Glomerular visceral epithelial cell (primary cell): Measurements from ENCODE around the gene RC3H2.

Experiments
- DNase-seq: peaks from one replicate; pipeline ENCODE4 v3.0.0-alpha.2; 2016; ENCODE audit errors: extremely low spot score

Gene RC3H2, protein sequence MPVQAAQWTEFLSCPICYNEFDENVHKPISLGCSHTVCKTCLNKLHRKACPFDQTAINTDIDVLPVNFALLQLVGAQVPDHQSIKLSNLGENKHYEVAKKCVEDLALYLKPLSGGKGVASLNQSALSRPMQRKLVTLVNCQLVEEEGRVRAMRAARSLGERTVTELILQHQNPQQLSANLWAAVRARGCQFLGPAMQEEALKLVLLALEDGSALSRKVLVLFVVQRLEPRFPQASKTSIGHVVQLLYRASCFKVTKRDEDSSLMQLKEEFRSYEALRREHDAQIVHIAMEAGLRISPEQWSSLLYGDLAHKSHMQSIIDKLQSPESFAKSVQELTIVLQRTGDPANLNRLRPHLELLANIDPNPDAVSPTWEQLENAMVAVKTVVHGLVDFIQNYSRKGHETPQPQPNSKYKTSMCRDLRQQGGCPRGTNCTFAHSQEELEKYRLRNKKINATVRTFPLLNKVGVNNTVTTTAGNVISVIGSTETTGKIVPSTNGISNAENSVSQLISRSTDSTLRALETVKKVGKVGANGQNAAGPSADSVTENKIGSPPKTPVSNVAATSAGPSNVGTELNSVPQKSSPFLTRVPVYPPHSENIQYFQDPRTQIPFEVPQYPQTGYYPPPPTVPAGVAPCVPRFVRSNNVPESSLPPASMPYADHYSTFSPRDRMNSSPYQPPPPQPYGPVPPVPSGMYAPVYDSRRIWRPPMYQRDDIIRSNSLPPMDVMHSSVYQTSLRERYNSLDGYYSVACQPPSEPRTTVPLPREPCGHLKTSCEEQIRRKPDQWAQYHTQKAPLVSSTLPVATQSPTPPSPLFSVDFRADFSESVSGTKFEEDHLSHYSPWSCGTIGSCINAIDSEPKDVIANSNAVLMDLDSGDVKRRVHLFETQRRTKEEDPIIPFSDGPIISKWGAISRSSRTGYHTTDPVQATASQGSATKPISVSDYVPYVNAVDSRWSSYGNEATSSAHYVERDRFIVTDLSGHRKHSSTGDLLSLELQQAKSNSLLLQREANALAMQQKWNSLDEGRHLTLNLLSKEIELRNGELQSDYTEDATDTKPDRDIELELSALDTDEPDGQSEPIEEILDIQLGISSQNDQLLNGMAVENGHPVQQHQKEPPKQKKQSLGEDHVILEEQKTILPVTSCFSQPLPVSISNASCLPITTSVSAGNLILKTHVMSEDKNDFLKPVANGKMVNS

DNA sequence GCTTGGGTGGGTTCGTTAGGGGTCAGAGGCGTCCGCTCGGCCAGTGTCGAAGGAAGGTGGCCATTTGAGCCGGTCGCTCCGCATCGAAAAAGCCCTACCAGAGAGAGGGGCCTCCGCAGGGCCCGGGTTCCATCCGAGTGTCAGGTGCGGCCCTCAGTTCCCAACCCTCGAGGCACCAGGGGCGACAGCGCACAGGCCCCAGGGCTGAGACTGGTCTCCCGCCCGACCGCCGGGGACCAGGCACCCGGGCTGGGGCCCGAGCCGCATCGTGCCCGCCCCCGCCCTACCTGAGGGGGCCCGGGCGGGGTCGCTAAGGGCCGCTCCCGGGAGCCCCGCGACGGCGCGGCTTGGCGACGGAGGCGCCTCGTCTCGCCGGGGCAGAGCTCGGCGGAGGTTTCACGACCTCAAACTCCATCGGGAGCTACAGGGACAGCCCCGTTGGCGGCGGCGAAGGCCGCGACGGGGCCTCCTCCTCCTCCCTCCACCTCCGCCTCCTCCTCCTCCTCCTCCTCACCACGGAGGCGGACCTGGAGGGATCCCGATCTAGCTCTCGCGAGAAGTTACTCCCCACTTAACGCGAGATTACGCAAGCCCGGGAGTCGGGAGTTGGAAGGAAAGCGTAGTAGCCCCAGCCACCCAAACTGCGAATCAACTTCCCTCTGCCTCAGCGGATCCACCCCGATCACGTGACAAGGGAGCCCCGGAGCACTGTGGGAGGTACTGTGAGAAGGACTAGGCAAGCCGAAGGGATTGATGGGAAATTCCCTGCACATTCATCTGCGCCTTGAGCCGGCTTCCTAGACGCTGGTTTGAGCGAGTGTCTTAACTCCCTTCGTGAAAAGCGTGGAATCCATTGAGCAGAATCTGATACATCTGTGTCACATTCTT, at the start of gene RC3H2:
Gene RC3H2, minus strand, starts transcription at position 537 of the 888 bp plus-strand sequence. CDS start 7,850 bp downstream, outside the sequence.
- DNase-seq: peak; percentile 100

DNA sequence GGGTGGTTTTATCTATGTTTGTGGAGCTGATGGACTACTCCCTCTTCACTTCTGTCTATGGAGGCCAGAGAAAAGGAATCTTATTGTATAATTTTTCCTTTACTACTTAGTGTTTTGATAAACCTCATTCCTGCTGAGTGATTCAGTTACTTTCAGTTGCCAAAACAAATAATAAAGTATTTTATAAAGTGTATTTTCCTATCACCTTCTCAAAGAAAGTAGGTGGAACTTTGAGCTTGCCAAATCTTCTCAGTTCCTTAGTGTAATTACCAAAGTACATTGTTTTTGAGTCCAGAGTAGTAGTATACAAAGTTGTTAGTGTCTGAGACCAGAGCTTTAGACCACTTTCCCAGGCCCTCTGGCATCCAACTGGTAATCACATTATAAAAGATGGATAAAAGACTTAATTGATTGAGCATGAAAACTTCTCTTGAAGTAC, 49.1 kb upstream of the RC3H2 start:
- no peak for DNase-seq

DNA sequence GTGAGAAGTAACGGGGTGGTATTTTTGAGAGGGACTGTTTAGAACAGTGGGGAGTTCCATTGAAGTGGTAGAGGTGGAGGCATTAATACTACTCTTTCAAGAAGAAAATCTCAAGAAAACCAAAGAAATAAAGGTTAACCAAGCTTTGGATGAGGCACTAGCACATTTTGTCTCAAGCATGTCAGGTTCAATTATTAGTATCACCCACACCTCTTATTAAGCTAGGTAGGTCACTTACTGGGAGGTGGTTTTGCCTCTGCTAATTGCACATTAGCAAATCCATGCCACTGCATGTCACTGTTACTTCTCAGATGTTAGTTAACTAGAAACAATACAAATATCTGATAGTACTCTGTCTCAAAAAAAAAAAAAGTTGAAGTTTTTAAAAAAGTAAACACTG, 45.9 kb upstream of the RC3H2 start:
- no peak for DNase-seq

DNA sequence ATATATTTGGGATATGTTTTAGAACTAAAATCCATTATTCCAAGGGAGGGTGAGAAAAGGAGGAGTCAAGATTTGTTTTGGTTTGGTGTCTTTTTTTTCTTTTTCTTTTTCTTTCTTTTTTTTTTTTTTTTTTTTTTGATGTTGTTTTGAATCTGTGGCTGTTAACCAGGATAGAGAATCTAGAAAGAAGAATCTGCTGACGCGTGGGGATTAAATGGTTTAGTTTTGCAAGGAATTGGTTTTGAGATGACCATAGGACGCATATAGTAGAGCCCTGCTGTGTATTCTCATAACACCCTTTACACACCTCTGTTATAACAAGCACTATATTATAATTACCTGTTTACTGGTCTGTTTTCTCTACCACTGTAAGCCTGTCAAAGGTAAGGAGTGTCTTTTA, 45.1 kb upstream of the RC3H2 start:
- DNase-seq: no peak

DNA sequence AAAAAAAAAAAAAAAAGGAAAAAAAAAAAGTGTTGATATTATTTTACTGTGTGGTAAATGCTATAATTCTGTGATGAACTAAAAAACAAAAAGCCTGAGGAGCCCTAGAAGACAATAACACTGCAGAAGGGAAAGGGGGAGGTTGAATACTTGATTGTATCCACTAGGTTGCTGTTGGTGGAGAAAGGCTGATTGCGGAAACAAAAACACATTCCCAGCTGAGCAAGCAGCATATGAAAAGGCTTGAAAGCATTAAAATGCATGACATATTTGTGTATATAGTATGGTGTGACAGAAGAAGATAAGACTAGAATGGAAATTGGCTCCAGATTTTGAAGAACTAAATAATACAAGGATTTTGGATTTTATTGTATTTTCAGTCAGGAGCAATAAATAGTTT, 44.5 kb upstream of the RC3H2 start:
- no peak for DNase-seq

DNA sequence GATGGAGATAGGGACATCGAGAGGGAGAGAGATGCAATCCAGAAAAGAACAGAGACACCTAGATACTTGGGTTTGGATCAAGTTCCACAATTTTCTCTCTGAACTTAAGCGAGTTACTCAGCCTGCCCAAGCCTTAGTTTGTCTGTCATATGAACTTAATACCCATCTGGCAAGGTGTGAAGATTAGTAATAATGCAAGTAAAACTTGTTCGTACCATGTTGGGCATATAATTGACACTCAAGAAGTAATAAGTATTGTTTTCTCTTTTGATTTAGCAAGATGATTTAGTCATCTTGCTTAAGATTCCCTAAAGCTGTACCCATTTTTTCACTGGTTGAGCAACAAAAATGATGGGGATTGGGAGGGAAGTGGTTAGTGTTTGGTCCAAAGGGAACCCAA, 43.2 kb upstream of the RC3H2 start:
- DNase-seq: no peak

DNA sequence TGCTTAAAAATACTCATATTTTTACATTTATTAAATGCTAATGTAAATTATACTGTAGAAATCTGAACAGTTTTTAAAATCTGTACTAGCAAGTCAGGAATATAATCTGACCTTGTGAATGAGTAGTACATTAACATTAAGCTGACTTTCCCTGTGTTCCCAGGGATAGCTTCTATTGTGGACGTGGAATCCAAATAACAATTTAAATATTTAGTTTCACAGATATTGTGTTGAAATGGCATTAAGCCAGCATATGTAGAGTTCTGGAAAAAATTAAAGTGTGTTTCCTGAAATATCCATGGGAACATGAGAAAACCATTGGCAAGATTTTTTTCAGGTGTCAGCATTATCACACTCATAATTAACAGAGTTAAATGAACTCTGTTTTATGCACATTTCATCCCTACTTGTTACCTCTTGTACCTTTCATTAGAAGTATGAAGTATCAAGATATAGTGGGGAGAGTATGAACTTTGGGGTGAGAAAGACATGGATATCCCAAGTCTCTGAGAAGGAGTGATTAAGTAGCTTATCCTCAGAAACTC, 41.4 kb upstream of the RC3H2 start:
- DNase-seq: no peak

DNA sequence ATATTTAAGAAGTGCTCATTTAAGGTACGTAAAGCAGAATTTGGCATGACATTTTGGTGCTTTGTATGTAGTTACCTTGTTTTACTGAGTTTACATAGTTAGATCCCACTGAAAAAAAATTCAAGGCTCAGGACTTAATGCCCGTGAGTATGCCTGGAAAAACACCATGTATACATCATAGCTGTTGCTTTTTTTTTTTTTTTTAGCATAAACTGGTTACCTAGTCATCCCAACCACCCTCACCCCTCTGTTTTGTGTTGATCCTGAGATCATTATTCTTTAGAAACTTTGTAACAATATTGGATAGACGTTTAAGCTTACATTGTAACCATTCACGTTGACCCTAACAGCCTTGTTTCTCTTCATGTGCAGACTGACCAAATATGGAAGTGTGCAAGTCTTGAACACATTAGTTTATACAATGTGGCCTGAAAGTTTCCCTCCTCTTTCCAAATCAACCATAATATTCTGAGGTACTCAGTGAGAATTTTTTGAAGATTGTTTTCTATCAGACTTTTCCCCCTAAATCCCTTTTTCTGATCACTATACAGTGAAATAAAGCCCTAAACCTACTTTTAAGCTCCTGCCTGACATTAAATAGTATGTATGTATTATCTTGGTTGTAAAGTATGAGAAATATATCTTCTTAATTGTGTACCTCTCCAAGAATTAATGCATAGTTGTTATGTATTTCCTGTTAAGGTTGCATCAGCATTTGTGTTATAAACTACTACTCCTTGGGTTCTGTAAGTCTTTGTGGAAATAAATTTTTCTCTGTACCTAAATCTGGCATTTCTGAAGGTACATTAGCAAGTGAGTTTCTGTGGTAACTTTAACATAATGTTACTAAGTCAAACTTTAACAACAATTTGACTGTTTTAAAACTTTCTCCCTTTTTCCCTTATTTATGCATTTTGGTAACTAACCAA, 40.1 kb upstream of the RC3H2 start:
- DNase-seq: no peak

DNA sequence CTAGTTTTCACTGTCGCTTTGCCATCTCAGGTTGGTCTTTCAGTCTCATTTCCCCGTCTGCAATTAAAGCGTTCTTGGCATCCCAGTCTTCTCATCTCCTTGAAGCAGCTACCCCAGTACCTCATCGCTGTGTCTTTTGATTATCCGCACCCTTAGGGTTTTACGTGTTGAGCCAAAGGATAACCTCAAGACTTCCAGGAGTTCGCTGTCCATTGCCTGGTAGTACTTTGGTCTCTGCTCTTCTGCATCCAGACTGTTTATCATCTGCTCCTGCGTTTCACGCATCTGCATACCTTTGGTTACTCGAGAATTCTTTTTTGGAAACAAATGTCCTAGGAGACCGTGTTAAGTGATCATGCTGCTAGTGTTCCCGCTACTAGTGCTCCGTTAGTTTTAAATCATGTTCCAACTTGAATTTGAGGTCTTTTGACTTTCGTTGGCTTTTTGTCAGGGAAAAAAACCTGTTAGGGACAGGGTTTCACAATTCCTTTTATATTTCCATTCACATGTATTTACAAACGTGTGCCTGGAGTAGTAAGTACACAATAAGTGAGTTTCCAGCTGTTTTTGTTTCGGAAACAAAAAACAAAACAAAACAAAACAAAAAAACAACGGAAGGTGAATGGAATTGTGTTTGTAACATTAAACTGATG, 36.5 kb upstream of the RC3H2 start:
- DNase-seq: peak; percentile 38

DNA sequence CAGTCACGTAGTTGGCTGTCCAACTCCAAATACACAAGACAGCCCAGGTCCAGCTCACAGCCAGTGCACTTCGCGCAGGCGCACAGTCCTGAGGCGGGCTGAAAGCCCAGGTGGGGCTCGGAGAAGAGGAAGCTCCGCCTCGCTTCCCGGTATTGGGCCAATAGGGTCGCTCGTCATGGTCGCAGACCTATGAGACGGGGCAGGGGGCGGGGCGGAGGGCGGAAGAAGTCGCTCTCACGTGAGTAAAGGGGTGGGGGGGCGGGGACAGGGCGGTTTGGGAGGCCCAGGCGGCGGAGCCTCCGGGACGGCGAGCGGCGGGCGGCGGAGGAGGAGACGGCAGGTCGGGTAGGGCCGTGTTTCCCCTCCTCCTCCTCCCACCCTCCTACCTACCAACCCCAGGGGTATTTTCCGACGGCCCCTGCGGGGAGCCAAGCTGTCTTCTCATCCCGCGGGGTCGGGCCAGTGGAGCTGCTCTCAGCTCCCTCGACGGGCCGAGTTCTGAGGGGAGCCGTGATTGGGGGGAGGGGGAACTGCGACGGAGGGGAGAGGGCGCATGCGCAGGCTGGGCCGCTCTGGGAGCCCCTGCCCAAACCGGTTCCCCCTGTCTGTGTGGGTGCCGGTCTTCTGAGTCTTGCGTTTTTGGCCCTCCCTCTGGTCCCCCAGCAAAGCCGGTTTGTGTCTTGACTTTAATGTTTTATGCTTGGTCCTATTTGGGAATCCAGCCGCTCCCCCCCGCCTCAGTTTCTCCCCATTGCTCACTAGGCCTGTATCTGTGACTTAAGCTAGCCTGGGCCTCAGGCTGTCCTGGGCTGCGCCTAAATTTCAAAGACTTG, 35.8 kb upstream of the RC3H2 start, which contains the start of gene RABGAP1:
Gene RABGAP1, plus strand, starts transcription at position 272 of the 833 bp plus-strand sequence. CDS start 16,040 bp downstream, outside the sequence.
- peak; percentile 99 for DNase-seq

DNA sequence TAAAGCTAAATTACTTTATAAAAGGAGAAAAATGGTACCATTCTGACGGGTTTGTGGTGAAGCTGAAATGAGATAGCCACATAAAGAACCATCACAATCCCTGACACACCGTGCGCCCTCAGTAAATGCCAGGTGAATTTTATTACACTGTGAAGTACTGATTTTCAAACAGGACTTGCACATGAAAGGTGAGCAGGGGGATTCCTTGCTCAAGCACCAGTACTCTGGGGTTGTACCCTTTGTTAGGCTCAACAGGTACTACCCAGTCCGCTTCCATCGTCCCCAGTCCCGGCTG, 35.2 kb upstream of the RC3H2 start:
- no peak for DNase-seq

DNA sequence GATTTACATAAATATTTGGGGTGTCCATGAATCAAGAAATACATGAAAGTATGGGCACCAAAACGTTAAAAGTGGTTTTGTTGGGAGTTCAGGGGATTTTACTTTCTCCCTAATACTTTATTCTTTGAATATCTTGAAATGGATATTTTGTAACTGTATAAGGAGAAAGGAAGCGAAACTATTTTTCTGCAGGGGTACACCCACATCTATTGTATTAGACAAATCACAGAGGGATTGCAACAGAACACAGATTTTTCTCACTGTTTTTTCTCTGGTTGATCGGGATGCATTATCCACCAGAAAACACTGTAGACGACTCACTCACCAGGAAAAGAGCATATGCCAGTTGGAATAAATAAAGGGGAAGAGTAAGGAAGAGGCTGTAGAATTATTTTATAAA, 34.4 kb upstream of the RC3H2 start:
- DNase-seq: no peak

DNA sequence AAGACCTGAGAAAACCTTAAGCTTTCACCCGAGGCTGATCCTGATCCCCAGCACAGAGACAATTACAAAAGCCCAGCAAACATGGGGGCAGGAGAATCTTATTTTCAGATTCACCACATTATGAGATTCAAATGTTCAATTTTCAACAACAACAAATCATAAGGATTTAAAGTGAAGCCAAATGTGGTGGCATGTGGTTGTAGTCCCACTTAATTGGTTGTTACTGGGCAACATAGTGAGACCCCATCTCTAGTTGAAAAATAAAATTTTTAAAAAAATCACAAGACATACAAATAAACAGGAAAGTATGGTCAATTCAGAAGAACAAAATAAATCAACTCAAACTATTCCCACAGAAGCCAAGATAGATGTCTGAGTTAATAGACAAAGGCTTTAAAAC, 31.7 kb upstream of the RC3H2 start:
- DNase-seq: no peak

DNA sequence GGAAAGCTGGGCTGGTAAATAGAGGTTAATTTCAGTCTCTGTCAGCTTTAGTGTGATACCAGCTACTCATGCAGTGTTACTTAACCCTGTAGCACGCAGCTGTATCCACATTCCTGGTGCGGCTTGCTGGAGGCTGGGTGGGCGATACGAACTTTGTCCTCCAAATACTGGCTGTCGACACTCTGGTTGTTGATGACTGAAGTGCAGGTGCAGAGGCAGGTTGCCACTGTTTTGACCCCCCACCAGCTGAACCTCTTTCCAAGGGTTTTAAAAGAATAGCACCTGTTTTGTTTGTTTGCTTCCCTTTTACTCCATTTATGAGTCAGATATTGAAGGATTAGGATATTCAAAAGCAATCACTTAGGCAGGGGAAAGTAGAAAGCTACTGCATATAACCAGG, 31.3 kb upstream of the RC3H2 start:
- no peak for DNase-seq

DNA sequence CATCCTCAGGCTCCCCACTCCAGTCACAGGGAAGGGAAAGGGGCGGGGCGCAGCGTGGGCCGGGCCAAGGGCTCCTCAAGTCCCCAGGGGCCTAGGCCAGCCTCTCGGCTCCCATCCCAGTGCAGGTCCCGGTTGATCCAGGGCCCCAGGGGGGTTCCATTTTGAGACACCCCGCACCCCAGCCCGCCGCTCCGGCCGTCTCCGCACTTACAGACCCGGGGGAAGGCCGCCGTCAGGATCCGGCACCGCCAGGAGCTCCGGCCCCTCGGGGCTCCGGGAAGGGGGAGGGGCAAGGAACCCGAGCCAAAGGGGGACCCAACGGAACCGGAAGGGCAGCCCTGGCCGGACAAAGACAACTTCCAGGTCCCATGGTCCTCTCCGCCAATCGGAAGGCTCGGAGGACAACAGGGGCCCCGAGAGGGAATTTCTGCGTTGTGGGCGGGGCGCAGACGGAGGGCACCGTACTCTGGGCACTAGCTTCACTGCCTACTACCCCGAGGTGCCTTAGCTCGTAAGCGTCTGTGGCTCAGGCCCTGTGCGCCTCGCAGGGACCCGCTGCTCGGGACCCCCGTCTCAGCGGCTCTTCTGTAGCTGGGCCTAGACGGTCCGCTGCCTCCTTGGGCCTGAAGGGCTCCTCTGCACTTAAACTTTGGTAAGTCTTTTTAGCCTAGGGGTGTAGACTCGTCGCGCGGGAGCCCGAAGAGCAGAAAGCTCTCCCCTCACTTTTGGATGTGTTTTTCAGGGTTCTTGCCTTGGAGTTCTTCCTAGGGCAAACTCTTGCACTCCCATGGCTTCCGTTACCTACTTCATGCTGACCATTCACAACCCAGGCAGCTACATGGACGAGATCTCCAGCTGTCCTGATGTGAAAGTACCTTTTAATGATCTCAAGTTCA, 26.3 kb upstream of the RC3H2 start, which contains the start of gene ZBTB26:
Gene ZBTB26, minus strand, starts transcription at position 287 of the 896 bp plus-strand sequence. CDS start 11,578 bp downstream, outside the sequence.
- DNase-seq: peak; percentile 96

DNA sequence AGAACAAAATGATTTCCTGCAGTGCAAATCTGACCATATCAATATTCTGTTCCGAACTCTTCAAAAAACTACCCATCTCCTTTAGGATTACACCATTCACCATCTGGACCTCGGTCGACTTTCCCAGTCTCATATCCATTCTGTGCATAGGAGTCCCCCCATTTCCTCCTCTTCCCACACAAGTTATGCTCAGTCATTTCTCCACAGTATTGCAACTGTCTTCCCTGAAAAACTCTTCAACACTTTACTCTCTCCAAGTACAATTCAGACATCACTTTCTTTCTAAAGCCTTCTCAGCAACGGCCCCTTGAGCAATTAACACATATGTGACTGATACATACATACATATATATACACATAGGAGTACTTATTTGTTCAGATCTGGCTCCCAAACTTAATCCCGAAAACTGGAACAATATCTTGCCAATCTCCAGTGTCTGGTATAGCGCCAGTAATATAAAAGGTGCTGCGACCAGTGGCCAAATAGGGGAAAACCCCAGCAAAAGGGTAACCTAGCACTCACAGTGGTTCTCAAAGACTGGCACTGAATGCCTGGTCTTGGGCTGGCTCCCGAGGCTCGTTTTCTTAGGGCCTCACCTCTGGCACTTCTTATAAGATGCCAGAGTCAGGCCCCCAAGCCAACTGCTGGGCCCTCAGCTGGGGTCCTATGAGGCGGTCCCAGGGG, 25.5 kb upstream of the RC3H2 start:
- no peak for DNase-seq
